Hypothalamus (tissue), 51 donors: Measurements from ENCODE around the gene HADHB.

ENCODE experiments used
- DNase-seq, 51 donors: peaks; one replicate each; lab custom pipeline; 2025; lab: John Stamatoyannopoulos, UW

HADHB gene

GRCh38 chr2:26244309-26245230, at the start of gene HADHB, which contains the start of gene HADHA:
Gene HADHB, plus strand, starts transcription at chr2:26244939. Its CDS starts 9,316 bp downstream, at chr2:26254255.
Gene HADHA, minus strand, starts transcription at chr2:26244632. Its CDS starts 36 bp downstream, at chr2:26244596.
- DNase-seq, result peak; percentile 62 to 99 (median 94)

- no peak for DNase-seq
Observed at GRCh38 chr2:26195040-26195984, 49.4 kb upstream of the HADHB start.

- DNase-seq, result no peak
Observed at GRCh38 chr2:26196683-26197418, 47.9 kb upstream of the HADHB start.

- no peak for DNase-seq
Observed at GRCh38 chr2:26197516-26197915, 47.2 kb upstream of the HADHB start.

GRCh38 chr2:26202981-26203490, 41.7 kb upstream of the HADHB start:
- no peak for DNase-seq

DNA sequence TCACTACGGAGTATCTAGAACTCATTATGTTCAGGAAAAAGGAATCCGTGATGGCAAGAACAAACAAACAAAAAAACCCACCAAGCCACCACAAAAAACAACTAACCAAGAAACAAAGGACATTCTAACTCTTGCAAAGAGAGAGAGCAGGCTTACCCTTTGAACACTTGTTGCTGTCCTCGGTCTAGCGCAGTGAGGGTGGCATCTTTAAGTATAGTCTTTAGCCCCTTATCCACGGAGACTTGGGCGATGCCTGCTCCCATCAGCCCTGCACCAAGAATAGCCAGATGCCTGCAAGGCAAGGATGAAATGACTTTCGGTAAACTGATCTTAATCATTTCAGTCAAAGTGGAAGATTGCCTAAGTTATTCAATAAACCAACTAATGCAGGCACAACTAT, 40.8 kb upstream of the HADHB start:
- no peak for DNase-seq

- DNase-seq, result no peak
Observed at GRCh38 chr2:26212011-26212410, 32.7 kb upstream of the HADHB start.

DNA sequence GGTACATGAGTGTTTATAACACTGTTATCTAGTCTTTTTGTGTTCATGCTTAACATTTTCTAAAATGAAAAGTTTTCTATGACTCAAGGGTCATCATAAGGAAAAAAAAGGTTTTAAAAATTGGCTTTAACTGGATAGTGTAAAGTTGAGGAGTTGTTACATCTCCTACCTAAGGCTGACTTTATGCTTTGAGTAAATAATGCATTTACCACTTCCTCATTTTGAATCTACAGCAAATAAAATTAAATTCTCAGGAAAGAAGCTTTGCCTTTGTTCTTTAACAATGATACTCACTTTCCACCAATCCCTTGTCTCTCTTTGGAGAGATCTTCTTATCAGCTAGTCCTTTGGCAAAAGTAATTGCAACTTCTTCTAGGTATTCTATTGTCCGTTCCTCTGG, 30.0 kb upstream of the HADHB start:
- no peak for DNase-seq

DNA sequence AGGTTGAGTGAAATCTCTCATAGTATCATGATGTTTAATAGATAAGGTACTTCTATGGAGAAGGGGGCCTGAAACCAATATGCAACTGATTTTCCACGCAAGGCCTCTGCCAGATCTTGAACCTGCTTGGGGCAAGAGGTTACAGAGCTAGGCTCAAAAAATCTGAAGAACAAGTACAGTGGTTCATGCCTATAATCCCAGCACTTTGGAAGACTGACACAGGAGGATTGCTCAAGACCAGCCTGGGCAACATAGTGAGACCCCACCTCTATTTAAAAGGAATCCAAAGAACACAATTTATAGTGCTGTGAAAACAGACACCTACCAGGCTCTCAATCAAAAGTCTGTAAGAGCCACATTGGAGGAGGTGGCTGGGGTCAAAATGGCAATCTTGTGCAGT, 28.9 kb upstream of the HADHB start:
- no peak for DNase-seq

GRCh38 chr2:26216587-26216986, 28.2 kb upstream of the HADHB start:
- no peak for DNase-seq

- DNase-seq, result no peak
Observed at GRCh38 chr2:26217720-26218119, 27.0 kb upstream of the HADHB start.

DNA sequence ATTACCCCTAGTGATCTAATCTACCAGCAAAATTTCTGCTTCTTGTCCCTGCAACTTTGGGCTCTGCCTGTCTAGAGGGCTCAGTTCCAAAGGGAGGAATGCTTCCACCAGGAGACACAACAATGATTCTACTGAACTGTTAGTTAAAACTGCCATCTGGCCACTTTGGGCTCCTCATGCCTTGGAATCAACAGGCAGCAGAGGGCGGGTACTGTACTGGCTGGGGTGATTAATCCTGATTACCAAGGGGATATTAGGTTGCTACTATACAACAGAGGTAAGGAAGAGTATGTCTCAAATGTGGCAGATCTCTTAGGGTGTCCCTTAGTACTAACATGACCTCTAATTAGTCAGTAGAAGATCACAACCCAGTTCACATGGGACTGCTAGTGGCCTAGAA, 21.7 kb upstream of the HADHB start:
- no peak for DNase-seq

- no peak for DNase-seq
Observed at GRCh38 chr2:26224095-26224494, 20.6 kb upstream of the HADHB start.

GRCh38 chr2:26229595-26229994, 15.1 kb upstream of the HADHB start:
- DNase-seq, result no peak

- no peak for DNase-seq
Observed at GRCh38 chr2:26230806-26231205, 13.9 kb upstream of the HADHB start.

GRCh38 chr2:26235089-26235488, 9.7 kb upstream of the HADHB start:
- no peak for DNase-seq

- no peak for DNase-seq
Observed at GRCh38 chr2:26237868-26238267, 6.9 kb upstream of the HADHB start.

GRCh38 chr2:26238311-26238958, 6.3 kb upstream of the HADHB start:
- DNase-seq, result no peak

- DNase-seq, result no peak
Observed at GRCh38 chr2:26241928-26242436, 2.8 kb upstream of the HADHB start.
